Neural cell (in vitro differentiated cells): ENCODE data around the gene TBC1D2. TPM values are rescaled to one million over a fixed set of nuclear protein-coding genes. Genes with fewer than 3 reads are reported as not detected.
"Not testable (repeated sequence)": the region's sequence is repeated elsewhere in the genome, so short reads cannot be mapped to it uniquely, and the experiment has no call there.

Experiments used
- H2AFZ ChIP-seq: fragments of 200-600, 300-800 bp; sonication (generic), shearing (Covaris generic); 2 replicates; pipeline ENCODE4 v1.6.0; 2014; ENCODE audit warnings: low read depth, mild to moderate bottlenecking, antibody characterized with exemption, low read length, moderate library complexity
- H3F3A ChIP-seq: fragments of 200-600 bp; shearing (Covaris generic); 2 replicates; pipeline ENCODE4 v1.6.1; 2016; ENCODE audit warnings: mild to moderate bottlenecking, moderate library complexity, mixed read lengths, antibody characterized with exemption, low read length; ENCODE audit not compliant: insufficient read depth, poor library complexity, severe bottlenecking
- H3K27ac ChIP-seq: fragments of 200-600, 300-800 bp; sonication (generic), shearing (Covaris generic); 2 replicates; pipeline ENCODE4 v1.5.1; 2014; ENCODE audit warnings: mild to moderate bottlenecking, low read length, moderate library complexity
- H3K27me3 ChIP-seq: fragments of 300-800, 200-600 bp; sonication (generic), shearing (Covaris generic); 2 replicates; pipeline ENCODE4 v1.6.0; 2014; ENCODE audit warnings: mild to moderate bottlenecking, low read depth, low read length, moderate library complexity; ENCODE audit not compliant: insufficient read depth
- H3K36me3 ChIP-seq: fragments of 300-800, 200-600 bp; sonication (generic), shearing (Covaris generic); 2 replicates; pipeline ENCODE4 v1.5.1; 2014; ENCODE audit warnings: mild to moderate bottlenecking, antibody characterized with exemption, low read length, moderate library complexity; ENCODE audit not compliant: insufficient read depth
- H3K4me2 ChIP-seq: fragments of 300-800, 200-600 bp; sonication (generic), shearing (Covaris generic); 2 replicates; pipeline ENCODE4 v1.6.0; 2014; ENCODE audit warnings: mild to moderate bottlenecking, low read length
- H3K4me3 ChIP-seq: fragments of 300-800, 200-600 bp; sonication (generic), shearing (Covaris generic); 2 replicates; pipeline ENCODE4 v1.5.1; 2014; ENCODE audit warnings: mild to moderate bottlenecking, low read length, moderate library complexity
- H3K79me2 ChIP-seq: fragments of 200-600 bp; shearing (Covaris generic); replicated peaks from 2 replicates; pipeline ENCODE4 v1.6.0; 2014; ENCODE audit warnings: mild to moderate bottlenecking, low read length, moderate library complexity; ENCODE audit not compliant: insufficient read depth
- H3K9ac ChIP-seq: fragments of 300-800, 200-600 bp; sonication (generic), shearing (Covaris generic); 2 replicates; pipeline ENCODE4 v1.6.1; 2016; ENCODE audit warnings: mild to moderate bottlenecking, low read length, mixed read lengths
- H3K9me2 ChIP-seq: fragments of 200-600 bp; shearing (Covaris generic); 2 replicates; pipeline ENCODE4 v1.6.1; 2016; ENCODE audit warnings: mild to moderate bottlenecking, low read length, mixed read lengths; ENCODE audit not compliant: insufficient read depth
- H3K9me3 ChIP-seq: fragments of 200-600, 300-800 bp; sonication (generic), shearing (Covaris generic); 2 replicates; pipeline ENCODE4 v1.6.1; 2016; ENCODE audit warnings: mild to moderate bottlenecking, mixed run types, low read length, moderate library complexity, mixed read lengths
- H4K20me1 ChIP-seq: fragments of 200-600 bp; shearing (Covaris generic); 2 replicates; pipeline ENCODE4 v1.6.1; 2016; ENCODE audit warnings: mild to moderate bottlenecking, mixed run types; ENCODE audit not compliant: insufficient read depth
- CTCF ChIP-seq: fragments of 450-650 bp; IDR thresholded peaks from 2 replicates; pipeline ENCODE4 v1.5.1; 2014; ENCODE audit warnings: antibody characterized with exemption, mild to moderate bottlenecking, moderate library complexity; ENCODE audit not compliant: poor library complexity, severe bottlenecking
- EP300 ChIP-seq: fragments of 450-650 bp; conservative IDR thresholded peaks from 2 replicates; pipeline ENCODE4 v1.6.1; 2014; ENCODE audit warnings: antibody characterized with exemption, mild to moderate bottlenecking, moderate library complexity; ENCODE audit not compliant: poor library complexity, severe bottlenecking
- EZH2 ChIP-seq: fragments of 200-600, 300-800 bp; shearing (Covaris generic), sonication (generic); IDR thresholded peaks from 2 replicates; pipeline ENCODE4 v1.6.1; 2014; ENCODE audit warnings: antibody characterized with exemption, low read length, borderline replicate concordance, mild to moderate bottlenecking; ENCODE audit not compliant: insufficient read depth, poor library complexity, severe bottlenecking
- MXI1 ChIP-seq: fragments of 450-650 bp; conservative IDR thresholded peaks from 2 replicates; pipeline ENCODE4 v1.6.1; 2014; ENCODE audit warnings: antibody characterized with exemption, mild to moderate bottlenecking; ENCODE audit not compliant: poor library complexity, severe bottlenecking
- POLR2AphosphoS5 ChIP-seq: IDR thresholded peaks from 2 replicates; pipeline ENCODE4 v1.6.1; 2012
- RAD21 ChIP-seq: fragments of 450-650 bp; conservative IDR thresholded peaks from 2 replicates; pipeline ENCODE4 v1.6.1; 2014; ENCODE audit warnings: antibody characterized with exemption, mild to moderate bottlenecking, moderate library complexity
- SMC3 ChIP-seq: fragments of 450-650 bp; conservative IDR thresholded peaks from 2 replicates; pipeline ENCODE4 v1.6.1; 2014; ENCODE audit warnings: antibody characterized with exemption, mild to moderate bottlenecking, moderate library complexity; ENCODE audit not compliant: poor library complexity
- TAF1 ChIP-seq: IDR thresholded peaks from 2 replicates; pipeline ENCODE4 v1.6.1; 2012; ENCODE audit warnings: low read depth
- polyA plus RNA-seq: library from polyadenylated mRNA; depleted of rRNA; stranded (reverse); fragments of >200 nt; gene quantifications from 2 replicates; pipeline ENCODE4 v1.2.3, GENCODE V29; 2014
- TF ChIP-seq, protein P1 (sequence below): IDR thresholded peaks from 2 replicates; pipeline ENCODE4 v1.6.1; 2012; ENCODE audit warnings: borderline replicate concordance

Gene TBC1D2
- polyA plus RNA-seq, 1 donor from 2014 or later: 4.1 TPM

- H3F3A ChIP-seq: no peaks in the 10 kb centered on the region
- H3K36me3 ChIP-seq: no peaks in the 10 kb centered on the region
Measured at GRCh38 chr9:98176391-98177259, 78.8 kb downstream of the TBC1D2 start.

GRCh38 chr9:98175762-98176161 lies 79.7 kb downstream of the TBC1D2 start:
- Histone ChIP-seq H3K36me3 (no peaks in the 10 kb centered on the region), H3K9me2 (no peaks in the 10 kb centered on the region), H3K9ac (no peak overlapping the region), H4K20me1 (no peaks in the 10 kb centered on the region), H3K79me2 (no peaks in the 10 kb centered on the region), H3K27me3 (no peaks in the 10 kb centered on the region), H3K9me3 (no peaks in the 10 kb centered on the region), H2AFZ (no peak overlapping the region), H3K4me3 (no peak overlapping the region), H3K27ac (no peak overlapping the region), H3K4me2 (no peak overlapping the region), H3F3A (no peaks in the 10 kb centered on the region)
- TF ChIP-seq SMC3 (no peak), EP300 (no peak), POLR2AphosphoS5 (no peak), MXI1 (no peak), RAD21 (no peak), EZH2 (no peak)

More at GRCh38 chr9:98176391-98177259, 78.8 kb downstream of the TBC1D2 start:
- H3K27me3 ChIP-seq: no peaks in the 10 kb centered on the region
- H3K4me2 ChIP-seq: no peak overlapping the region
- H4K20me1 ChIP-seq: no peaks in the 10 kb centered on the region
- H3K9me3 ChIP-seq: no peaks in the 10 kb centered on the region
- H3K79me2 ChIP-seq: no peaks in the 10 kb centered on the region
- no peaks in the 10 kb centered on the region for H3K9me2 ChIP-seq
- H3K27ac ChIP-seq: no peak overlapping the region
- TF ChIP-seq SMC3: no peak
- no peak for TF ChIP-seq MXI1
- TF ChIP-seq CTCF: no peak
- TF ChIP-seq EP300: no peak
- no peak for TF ChIP-seq POLR2AphosphoS5
- H2AFZ ChIP-seq: no peak overlapping the region
- no peak overlapping the region for H3K4me3 ChIP-seq
- H3K9ac ChIP-seq: no peak overlapping the region

DNA sequence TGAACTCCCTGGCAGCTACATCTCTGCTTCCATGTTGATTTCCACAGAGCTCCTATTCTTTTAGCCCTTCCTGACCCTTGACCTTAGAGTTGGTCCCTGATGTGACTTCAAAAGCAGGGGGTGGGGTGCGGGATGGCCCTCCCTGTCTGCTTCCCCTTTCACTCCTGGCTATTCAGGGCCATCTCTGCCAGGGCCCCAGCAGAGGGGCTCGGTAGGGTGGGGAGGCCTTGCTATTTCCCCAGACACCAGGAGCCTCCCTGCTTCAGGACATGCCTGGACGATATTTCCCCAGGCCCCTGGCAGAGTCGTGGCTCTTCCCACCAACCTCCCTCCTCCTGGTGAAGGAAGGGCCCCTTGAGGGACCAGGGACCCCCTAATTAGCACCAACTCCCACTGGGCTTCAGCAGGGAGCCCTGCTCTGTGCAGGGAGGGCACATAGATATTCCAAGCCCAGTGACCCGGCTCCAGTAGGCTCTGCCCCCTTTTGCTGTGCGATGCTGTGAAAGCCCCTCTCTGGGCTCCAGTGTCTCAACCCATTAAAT lies 80.3 kb downstream of the TBC1D2 start:
- Histone ChIP-seq H3K4me2 (no peak overlapping the region), H3K9me3 (no peaks in the 10 kb centered on the region), H3F3A (no peaks in the 10 kb centered on the region), H2AFZ (no peak overlapping the region), H3K27ac (no peak overlapping the region), H4K20me1 (no peaks in the 10 kb centered on the region), H3K36me3 (no peaks in the 10 kb centered on the region), H3K4me3 (no peak overlapping the region), H3K79me2 (no peaks in the 10 kb centered on the region), H3K9me2 (no peaks in the 10 kb centered on the region), H3K27me3 (no peaks in the 10 kb centered on the region), H3K9ac (no peak overlapping the region)
- TF ChIP-seq POLR2AphosphoS5: no peak
- TF ChIP-seq, protein P1, sequence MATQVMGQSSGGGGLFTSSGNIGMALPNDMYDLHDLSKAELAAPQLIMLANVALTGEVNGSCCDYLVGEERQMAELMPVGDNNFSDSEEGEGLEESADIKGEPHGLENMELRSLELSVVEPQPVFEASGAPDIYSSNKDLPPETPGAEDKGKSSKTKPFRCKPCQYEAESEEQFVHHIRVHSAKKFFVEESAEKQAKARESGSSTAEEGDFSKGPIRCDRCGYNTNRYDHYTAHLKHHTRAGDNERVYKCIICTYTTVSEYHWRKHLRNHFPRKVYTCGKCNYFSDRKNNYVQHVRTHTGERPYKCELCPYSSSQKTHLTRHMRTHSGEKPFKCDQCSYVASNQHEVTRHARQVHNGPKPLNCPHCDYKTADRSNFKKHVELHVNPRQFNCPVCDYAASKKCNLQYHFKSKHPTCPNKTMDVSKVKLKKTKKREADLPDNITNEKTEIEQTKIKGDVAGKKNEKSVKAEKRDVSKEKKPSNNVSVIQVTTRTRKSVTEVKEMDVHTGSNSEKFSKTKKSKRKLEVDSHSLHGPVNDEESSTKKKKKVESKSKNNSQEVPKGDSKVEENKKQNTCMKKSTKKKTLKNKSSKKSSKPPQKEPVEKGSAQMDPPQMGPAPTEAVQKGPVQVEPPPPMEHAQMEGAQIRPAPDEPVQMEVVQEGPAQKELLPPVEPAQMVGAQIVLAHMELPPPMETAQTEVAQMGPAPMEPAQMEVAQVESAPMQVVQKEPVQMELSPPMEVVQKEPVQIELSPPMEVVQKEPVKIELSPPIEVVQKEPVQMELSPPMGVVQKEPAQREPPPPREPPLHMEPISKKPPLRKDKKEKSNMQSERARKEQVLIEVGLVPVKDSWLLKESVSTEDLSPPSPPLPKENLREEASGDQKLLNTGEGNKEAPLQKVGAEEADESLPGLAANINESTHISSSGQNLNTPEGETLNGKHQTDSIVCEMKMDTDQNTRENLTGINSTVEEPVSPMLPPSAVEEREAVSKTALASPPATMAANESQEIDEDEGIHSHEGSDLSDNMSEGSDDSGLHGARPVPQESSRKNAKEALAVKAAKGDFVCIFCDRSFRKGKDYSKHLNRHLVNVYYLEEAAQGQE: no peak
- no peak for TF ChIP-seq EZH2
- TF ChIP-seq CTCF: no peak
- no peak for TF ChIP-seq SMC3
- TF ChIP-seq MXI1: no peak
- TF ChIP-seq TAF1: no peak
- TF ChIP-seq EP300: no peak
- TF ChIP-seq RAD21: no peak

DNA sequence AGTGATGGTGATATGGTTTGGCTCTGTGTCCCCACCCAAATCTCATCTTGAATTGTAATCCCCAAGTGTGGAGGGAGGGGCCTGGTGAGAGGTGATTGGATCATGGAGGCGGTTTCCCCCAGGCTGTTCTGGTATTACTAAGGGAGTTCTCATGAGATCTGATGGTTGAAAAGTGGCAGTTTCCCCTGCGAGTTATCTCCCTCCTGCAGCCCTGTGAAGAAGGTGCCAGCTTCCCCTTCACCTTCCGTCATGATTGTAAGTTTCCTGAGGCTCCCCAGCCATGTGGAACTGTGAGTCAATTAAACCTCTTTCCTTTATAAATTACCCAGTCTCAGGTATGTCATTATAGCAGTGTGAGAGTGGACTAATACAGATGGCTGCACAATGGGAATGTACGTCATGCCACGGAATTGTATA lies 80.9 kb downstream of the TBC1D2 start:
- not testable (repeated sequence) for H3K9ac ChIP-seq, H3K36me3 ChIP-seq, H3K4me3 ChIP-seq, H3K79me2 ChIP-seq, H3K27me3 ChIP-seq, H3K9me3 ChIP-seq, H4K20me1 ChIP-seq, H3F3A ChIP-seq, H2AFZ ChIP-seq, H3K27ac ChIP-seq, H3K9me2 ChIP-seq, H3K4me2 ChIP-seq
